NOMO-1 (cell line): ENCODE measurements around the gene HSD17B8.
A peak's percentile ranks its signal among the peaks of the same experiment; 100 is the strongest.

Experiments
- DNase-seq, 2 experiments: peaks; one replicate each; lab custom pipeline; 2025; ENCODE audit not compliant: unreplicated experiment in 2 of 2; lab: John Stamatoyannopoulos, UW

Gene HSD17B8

GRCh38 chr6:33171016-33171879 lies 33.2 kb upstream of the HSD17B8 start:
- DNase-seq = no peak

DNA sequence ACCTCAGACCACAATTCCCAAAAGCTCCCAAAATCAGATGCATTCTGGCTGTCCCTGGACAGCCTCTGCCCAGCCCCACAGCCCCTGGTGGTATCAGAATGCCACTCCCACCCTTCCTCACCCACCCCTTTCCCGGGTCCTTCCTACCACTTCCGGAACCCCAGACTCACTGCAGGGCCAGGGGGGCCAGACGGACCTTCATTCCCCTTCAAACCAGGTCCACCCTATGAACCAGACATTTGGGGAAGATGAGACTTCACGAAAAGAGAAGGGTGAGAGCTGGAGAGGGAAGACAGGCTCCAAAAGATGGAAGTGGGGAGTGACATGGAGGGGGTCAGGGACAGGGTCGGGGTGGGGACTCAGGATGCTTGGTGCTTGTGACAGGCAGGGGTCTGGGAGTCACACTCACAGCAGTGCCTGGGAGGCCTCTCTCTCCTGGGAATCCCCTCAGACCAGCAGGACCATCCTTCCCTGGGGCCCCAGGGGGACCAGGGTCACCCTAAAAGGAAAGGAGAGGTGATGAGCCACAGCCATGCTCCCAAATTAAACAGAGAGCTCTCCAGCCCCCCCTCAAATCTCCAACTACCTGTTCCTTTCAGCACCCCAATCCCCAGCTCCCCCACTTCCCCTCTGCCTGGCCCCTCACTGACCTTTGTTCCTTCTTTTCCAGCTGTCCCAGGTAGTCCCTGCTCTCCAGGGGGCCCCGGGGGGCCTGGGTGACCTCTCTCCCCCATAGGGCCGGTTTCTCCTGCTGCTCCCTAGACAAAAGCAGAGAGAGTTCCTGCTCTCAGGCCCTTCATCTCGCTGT lies 32.4 kb upstream of the HSD17B8 start:
- no peak for DNase-seq

GRCh38 chr6:33172688-33173534 lies 31.5 kb upstream of the HSD17B8 start:
- no peak for DNase-seq

- DNase-seq = no peak
Observed at GRCh38 chr6:33173535-33174180, 30.8 kb upstream of the HSD17B8 start.

DNA sequence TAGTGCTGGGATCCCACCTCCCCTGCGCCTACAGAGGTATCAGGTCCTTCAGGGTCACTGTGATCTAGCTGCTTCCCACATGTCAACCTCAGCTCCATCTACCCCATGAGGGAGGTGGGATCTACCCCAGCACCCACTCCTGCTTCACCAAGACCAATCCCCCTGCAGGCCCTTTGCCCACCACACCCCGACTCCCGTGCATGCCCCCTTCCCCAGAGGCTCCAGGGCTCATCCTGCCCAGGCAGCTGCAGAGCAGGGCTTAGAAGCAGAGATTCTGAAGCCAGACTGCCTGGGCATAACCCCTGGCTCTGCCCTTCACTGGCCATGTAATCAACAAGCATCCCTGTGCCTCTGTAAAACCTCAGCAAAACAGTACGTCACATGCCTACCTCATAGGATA lies 29.7 kb upstream of the HSD17B8 start:
- DNase-seq = no peak

GRCh38 chr6:33175436-33176069 lies 28.9 kb upstream of the HSD17B8 start:
- DNase-seq = no peak

DNA sequence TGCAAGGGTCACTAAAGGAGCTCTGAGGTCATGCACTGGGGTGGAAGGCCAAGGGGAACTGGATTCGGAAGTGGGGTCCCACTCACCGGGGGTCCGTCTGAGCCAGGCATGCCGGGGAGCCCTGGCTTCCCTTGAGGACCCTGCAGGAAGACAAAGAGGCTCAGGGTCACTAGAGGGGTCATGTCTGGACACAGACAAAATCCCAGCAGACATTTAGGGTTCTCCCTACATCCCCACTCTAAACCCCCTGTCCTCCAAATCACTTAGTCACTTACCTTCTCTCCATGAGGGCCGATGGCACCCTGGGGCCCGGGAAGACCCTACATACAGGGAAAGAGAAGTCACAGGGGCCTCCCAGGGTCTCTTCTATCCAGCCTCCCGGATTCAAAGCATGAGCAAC lies 27.5 kb upstream of the HSD17B8 start:
- DNase-seq = no peak

- DNase-seq = no peak
Observed at GRCh38 chr6:33177552-33178446, 26.7 kb upstream of the HSD17B8 start.

- DNase-seq = no peak
Observed at GRCh38 chr6:33178755-33179475, 25.5 kb upstream of the HSD17B8 start.

GRCh38 chr6:33181141-33181540 lies 23.3 kb upstream of the HSD17B8 start:
- no peak for DNase-seq

DNA sequence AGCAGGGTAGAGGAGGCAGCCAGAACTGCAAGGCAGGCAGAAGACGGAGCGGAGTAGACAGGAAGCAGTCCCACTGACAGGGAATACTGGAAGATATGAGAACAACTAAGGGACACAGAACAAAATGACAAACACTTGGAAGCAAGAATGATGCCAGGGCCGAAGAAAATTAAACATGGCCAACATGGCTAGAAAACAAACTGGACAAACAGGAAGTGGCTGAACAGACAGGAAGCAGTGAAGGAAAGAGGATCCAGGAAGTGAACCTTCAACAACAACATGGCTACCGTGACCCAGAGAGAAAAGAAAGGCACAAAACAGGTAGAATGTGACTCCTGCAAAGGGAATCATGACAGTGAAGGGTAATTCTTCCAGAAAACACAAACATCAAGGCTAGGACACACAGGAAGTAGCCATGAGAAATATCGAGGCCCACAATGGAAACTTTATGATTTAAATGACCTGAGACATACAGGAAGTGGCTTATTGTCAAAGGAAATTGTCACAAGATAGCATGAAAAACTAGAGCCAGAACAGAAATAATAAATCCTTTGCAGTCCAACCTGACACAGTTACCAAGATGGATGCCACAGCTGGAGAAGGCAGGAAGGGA lies 21.3 kb upstream of the HSD17B8 start:
- peak in 1 of 2 experiments; percentile 19 for DNase-seq

DNA sequence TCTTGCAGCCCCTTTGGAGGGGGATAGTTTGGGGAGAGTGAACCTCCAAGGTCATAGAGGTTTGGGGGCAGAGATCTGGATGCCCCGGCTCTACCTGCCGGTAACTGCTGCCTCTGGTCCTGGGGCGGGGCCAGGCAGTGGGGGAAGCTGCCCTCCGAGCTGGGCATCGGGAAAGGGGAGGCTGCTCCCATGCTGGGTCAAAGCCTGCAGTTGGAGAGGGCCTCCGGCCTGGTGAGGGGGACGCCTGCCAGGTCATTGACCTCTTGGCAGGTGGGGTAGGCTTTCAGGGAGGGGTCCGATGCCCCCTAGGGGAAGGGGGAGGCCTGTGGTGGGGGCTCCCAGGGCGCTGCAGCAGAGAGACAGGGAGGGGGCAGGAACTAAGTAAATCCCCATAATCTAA lies 19.3 kb upstream of the HSD17B8 start:
- no peak for DNase-seq

- DNase-seq = no peak
Observed at GRCh38 chr6:33185654-33186187, 18.7 kb upstream of the HSD17B8 start.

- DNase-seq = no peak
Observed at GRCh38 chr6:33187809-33188208, 16.6 kb upstream of the HSD17B8 start.

GRCh38 chr6:33189164-33189563 lies 15.3 kb upstream of the HSD17B8 start:
- no peak for DNase-seq

DNA sequence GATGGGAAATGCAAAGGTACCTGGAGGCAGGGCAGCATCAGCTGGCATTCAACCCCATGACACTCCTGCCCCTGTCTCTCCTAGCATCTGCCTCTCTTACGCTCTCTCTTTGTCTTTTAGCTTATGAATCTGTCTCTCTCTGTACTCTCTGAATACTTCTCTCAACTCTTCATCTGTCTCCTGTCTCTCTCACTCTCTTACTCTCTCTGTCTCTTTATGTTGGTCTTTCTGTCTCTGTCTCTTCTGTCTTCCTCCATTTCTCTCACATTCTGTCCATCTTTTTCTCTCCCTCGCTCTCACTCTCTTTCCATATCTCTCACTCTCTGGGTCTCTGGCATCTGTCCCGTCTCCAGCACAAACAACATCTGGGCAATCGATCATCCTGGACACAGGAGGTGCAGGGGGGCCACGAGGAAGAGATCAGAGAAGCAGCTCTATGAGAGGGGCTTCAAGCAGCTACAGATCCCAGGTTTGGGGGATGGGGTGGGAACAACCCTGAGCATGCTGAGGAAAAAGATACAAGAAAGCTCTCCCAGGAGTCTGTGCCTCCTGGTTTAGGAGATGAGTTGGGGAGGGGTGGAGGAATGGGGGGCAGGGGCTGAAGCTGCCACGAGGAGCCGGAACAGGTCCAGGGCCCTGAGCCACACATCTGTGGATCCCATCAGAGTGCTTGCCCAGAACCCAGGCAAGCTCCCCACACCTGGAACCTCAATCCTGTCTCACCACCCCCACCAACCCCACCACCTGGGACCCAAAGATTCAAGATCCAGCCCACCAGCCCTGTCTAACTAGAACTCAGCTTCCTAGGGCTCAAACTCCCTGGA lies 14.6 kb upstream of the HSD17B8 start:
- no peak for DNase-seq
